GM19193 (cell line): ENCODE data around the gene CNKSR2.

ENCODE experiments used
- POLR2A ChIP-seq: IDR thresholded peaks from 4 replicates; pipeline ENCODE4 v1.6.1; 2011; ENCODE audit not compliant: insufficient read depth, insufficient read length; ENCODE audit errors: extremely low read depth

Gene CNKSR2

DNA sequence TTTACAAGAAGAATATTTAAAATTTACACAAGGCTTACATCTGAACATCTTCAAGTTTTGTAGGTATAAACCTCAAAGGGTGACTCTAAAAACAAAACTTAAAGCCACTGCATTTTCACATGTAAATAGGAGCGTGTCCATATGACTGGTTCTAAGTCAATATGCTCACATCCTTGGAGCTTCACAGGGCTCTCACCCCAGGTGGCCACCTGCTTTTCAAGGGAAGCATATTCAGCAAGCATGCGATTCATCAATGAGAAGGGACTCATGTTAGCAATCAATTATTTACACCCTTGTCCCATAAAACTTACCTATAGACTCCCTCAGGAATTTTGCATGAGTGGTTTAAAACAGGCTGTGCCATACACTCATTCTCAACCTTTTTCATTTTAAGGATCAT is 301.7 kb downstream of the CNKSR2 start:
- TF ChIP-seq POLR2A, result no peak

GRCh38 chrX:21678048-21678612 is 303.9 kb downstream of the CNKSR2 start:
- TF ChIP-seq POLR2A, result no peak

- no peak for TF ChIP-seq POLR2A
These were observed 309.7 kb downstream of the CNKSR2 start for GRCh38 chrX:21683941-21684340.

DNA sequence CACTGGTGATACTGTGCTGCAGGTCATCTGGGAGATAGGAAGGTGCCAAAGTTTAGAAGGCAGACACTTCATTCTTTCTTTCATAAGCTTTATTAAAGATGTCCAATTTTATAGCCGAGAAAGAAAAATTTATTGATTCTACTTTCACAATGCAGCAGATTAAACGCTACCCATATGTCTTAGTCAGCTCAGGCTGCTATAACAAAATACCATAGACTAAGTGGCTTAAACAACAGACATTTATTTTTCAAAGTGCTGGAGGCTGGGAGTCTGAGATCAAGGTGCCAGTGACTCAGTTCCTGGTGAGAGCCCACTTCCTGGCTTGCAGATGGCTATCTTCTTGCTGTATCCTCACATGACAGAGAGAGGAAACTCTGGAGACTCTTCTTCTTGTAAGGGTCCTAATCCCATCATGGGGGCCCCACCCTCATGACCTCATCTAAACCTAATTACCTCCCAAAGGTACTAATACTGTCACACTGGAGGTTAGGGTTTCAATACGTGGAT is 317.3 kb downstream of the CNKSR2 start:
- no peak for TF ChIP-seq POLR2A

DNA sequence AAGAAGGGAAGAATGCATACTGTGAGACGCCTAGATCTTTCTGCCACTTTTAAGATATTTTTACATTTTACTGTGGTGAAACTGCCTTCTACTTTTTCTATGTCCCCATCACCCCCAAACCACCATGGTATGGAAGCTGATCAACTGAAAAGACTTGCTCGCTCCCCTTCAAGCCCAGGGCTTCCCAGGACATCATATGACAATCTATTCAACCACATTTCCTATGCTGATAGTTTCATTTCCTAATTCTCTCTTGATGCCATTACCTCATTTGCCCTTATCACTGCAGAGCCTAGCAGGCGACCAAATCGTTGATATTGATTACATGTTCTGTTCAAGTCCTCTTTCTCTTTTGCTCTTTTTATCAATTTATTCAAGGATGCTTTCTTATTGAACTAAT is 324.1 kb downstream of the CNKSR2 start:
- no peak for TF ChIP-seq POLR2A

DNA sequence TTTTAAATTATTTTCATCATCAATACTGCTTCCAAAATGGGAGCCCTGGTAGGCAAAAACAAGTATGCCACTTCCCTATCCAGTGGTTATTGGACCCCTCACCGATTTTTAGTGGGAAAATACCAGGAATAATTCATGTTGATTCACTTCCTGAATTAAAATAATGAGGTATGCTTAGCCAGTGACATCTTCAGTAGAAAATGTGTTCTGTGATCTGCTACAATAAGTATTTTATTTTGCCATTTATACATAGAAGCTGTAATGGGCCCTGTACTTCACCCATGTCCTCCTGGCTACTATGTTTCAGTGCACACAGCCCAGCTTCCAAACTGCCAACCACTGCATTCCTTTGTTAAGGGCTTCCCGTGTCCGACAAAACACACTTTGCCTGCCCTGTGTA is 324.9 kb downstream of the CNKSR2 start:
- no peak for TF ChIP-seq POLR2A

GRCh38 chrX:21700275-21700674 is 326.1 kb downstream of the CNKSR2 start:
- no peak for TF ChIP-seq POLR2A

GRCh38 chrX:21700967-21701366 is 326.7 kb downstream of the CNKSR2 start:
- no peak for TF ChIP-seq POLR2A

DNA sequence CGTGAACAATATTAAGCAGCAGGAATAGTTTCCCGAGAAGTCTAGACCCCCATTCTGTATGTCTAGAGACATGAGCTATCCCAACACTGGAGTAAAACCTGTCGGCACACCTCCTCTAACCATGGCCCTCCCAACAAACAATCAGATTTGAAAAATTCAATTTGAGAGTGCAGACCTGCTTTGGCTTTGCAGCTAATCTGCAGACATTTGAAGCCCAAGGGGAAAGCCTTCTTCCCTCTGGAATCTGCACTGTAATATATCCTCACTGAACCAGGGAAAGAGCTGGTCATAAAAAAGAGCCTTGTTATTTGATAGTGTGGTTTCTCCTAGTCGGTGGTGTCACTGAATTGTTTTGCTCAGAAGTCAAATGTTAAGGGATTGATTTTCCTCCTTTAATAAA is 328.5 kb downstream of the CNKSR2 start:
- no peak for TF ChIP-seq POLR2A
